Activated naive CD8-positive, alpha-beta T cell treated with anti-CD3 and anti-CD28 coated beads, Interleukin-2, amount 50 U/mL, for 16 hours (primary cell): ENCODE data around the gene CAB39.

Source experiments
- DNase-seq: peaks from one replicate; pipeline ENCODE4 v3.0.0-alpha.2; 2020; ENCODE audit warnings: low read depth, low spot score

CAB39 gene

DNA sequence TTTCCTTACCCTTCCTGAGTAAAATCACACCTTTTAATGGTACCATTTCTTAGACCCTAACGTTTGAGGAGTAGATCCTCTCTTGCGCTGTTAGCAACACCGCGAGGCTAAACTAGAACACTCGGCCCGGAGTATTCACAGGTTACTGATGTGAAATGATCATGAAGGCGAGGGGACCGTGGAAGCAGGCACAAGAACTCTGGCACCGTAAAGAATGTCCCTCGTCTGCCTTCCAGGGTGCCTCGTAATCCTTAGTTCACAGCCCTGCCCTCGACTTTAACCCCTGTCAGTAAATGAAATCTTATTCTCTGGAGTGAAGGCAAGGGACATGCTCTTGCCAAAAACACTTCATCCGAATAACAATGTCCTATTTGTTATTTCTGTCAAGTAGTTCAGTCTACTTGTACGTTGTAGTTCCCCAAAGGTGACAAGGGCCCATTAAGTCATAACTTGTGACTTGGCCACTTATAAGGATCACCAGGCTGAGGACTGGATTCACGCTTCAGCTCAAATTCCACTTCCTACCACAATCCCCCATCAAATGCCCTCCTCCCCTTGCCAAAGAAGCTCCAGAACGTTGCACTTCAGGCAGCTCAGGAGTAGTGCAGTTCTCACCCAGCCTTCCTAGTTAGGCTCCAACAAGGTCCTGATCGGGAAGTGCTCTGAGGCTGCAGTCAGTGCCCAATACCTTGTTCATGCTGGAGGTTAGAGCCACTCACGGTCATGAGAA lies 108.8 kb downstream of the CAB39 start:
- no peak for DNase-seq

GRCh38 chr2:230821991-230822520 lies 109.4 kb downstream of the CAB39 start:
- no peak for DNase-seq

GRCh38 chr2:230823264-230823964 lies 110.8 kb downstream of the CAB39 start:
- DNase-seq: no peak

GRCh38 chr2:230824406-230824978 lies 111.8 kb downstream of the CAB39 start:
- DNase-seq: peak; percentile 23

GRCh38 chr2:230825354-230825753 lies 112.7 kb downstream of the CAB39 start:
- DNase-seq: no peak

GRCh38 chr2:230827774-230828271 lies 115.2 kb downstream of the CAB39 start:
- no peak for DNase-seq

DNA sequence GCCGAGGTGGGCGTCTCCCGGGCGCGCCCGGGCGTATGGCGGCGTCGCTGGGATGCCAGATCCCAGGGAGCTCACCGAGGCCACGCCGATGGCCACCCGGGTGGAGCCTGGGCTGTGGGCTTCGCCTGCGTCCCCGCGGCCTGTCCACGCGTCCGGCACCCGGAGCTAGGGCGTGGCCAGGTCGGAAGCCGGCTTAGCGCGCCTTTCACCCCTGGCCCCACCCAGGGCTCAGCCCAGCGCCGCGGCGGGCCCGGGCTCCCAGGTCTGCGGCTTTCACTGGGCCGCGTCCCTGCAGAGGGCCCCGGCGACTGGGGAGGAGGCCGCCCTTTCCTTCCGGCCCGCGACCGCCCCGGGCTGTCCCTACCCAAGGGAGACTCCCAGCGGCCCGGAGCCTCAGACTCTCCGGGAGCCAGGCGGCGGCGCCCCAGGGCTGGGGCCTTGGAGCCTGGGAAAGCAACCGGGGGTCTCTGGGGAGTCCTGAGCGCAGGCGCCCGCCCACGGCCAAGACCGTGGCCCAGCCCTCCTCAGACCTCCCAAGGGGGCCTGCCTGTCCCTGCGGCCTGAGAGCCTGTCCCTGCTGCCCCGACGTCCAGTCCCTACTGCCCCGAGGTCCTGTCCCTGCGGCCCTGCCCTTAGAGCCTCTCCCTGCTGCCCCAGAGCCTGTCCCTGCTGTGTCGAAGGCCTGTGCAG lies 115.8 kb downstream of the CAB39 start:
- no peak for DNase-seq

DNA sequence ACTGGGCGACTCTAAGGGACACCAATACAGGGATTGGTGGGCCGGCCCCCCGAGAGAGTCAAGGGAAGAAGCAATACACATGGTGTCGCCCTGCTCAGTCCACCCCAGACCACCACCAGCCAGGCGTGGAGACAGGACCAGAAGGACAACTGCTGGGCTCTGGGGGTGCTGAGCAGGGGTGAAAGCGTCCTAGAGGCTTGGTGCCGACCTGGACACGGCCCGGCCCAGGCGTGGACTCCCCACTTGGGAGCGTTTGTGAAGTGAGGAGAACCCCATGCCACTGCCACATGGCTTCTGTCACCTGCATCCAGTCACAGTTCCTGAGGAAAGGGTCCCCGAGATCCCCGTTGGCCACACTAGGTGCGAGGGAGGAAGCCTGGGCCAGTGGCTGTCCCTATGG lies 116.7 kb downstream of the CAB39 start:
- no peak for DNase-seq

- DNase-seq: no peak
Measured at GRCh38 chr2:230829959-230830358, 117.3 kb downstream of the CAB39 start.

GRCh38 chr2:230830428-230830827 lies 117.8 kb downstream of the CAB39 start:
- no peak for DNase-seq

GRCh38 chr2:230840301-230840700 lies 127.7 kb downstream of the CAB39 start:
- DNase-seq: no peak

GRCh38 chr2:230842473-230842872 lies 129.8 kb downstream of the CAB39 start:
- no peak for DNase-seq

DNA sequence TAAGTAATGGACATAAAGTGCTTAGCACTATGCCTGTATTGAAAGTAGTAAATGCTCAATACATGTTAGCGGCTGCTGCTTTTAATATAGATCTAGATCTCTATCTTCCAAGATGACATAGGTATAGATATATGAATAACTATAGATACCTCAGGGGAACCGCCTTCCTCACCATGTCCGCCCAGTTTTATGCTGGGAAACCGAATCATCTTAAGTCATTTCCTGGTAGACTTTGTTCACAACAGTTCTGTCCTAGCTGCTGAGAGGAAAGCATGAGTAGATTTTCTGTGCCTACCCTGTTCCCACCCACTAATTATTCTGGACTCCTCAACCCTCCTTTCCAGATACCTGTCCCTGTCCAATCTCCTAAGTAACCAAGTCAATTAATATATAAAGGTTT lies 130.5 kb downstream of the CAB39 start:
- no peak for DNase-seq

- DNase-seq: no peak
Measured at GRCh38 chr2:230846360-230846759, 133.7 kb downstream of the CAB39 start.

- peak; percentile 84 for DNase-seq
Measured at GRCh38 chr2:230847883-230848388, 135.3 kb downstream of the CAB39 start.

GRCh38 chr2:230849633-230850357 lies 137.2 kb downstream of the CAB39 start:
- DNase-seq: peak; percentile 31

- DNase-seq: no peak
Measured at GRCh38 chr2:230850358-230850658, 137.7 kb downstream of the CAB39 start.

- no peak for DNase-seq
Measured at GRCh38 chr2:230852113-230852512, 139.5 kb downstream of the CAB39 start.

DNA sequence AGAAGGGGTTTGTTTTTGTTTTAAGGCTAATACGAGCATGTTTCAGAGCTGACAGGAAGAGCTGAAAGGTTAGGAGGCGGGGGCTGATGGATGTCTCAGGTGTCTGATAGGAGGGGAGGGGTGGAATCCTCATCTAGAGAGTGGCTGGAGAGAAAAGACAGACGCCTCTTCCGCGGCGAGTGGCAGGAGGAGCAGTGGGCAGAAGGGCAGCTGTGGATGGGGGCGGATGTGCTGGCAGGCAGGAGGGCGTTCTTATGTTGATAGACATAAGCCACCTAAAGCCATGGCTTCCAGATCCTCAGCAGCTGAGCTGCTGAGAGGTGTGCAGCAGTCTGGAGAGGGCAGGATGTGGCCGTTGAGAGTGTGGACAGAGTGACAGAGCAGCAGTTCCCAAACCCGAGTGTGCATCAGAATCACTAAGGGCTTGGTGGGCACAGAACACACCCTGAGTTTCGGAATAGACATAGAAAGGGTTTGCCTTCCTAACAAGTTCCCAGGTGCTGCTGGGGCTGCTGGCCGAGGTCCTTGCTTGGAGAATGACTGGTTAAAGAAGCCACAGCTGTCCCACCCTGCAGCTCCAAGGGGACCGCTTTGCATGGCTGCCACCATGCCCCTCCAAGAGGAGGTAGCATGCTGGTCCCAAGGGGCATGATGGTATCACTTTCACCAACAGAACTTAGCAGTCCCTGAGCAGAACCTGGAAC lies 149.1 kb downstream of the CAB39 start:
- no peak for DNase-seq

DNA sequence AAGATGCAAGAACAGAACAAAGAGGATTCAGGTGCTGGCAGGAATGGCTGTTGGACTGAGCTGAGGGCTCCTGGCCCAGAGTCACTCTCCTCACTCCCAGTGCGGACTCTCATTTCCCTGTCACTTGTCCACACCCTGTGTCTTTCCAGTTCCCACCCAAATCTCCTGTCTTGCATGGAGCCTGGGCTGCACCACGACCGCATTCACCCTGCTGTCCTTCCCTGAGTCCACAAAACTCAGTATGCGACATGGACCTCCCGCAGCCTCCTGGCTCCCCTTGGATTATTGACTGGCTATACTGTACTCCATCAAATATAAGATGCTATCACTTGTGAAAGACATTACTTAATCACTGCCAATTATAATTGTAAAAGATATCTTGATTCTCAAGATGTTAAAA lies 149.7 kb downstream of the CAB39 start:
- no peak for DNase-seq

DNA sequence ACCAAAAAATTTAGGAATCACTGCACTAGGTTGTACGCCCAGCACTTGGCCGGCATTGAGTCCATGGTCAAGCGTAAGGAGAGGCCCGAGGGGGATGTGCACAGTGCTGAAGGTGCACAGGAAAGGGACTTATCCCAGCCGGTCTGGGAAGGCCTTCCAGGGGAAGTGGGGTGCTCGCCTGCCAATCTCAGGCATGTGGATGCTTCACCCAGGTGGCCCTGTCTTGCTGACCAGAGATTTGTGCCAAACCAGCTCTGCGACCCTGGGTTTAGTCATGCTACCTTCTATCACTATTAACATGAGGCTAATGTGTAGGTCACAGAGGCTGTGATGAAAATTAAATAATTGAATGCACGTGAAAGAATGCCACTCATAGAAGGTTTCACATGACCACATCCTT lies 150.4 kb downstream of the CAB39 start:
- DNase-seq: no peak
